BE2C (cell line): ENCODE results near the gene GPR153.

Experiments
- DNase-seq: peaks from one replicate; pipeline ENCODE4 v3.0.0-alpha.2; 2020
- H3K27me3 ChIP-seq: fragments of 250-450 bp; sonication (Bioruptor Pico); 2 replicates; pipeline ENCODE4 v1.5.1; 2020; ENCODE audit warnings: mild to moderate bottlenecking
- H3K36me3 ChIP-seq: fragments of 250-450 bp; sonication (Bioruptor Pico); 2 replicates; pipeline ENCODE4 v1.5.1; 2020; ENCODE audit warnings: mild to moderate bottlenecking
- H3K4me1 ChIP-seq: fragments of 250-450 bp; sonication (Bioruptor Pico); 2 replicates; pipeline ENCODE4 v1.5.1; 2020
- H3K4me3 ChIP-seq: 2 replicates; pipeline ENCODE4 v1.5.1; 2011; ENCODE audit warnings: low read depth, low read length
- H3K9me3 ChIP-seq: fragments of 250-450 bp; sonication (Bioruptor Pico); 2 replicates; pipeline ENCODE4 v1.5.1; 2020
- CTCF ChIP-seq: IDR thresholded peaks from 2 replicates; pipeline ENCODE4 v1.5.1; 2012; ENCODE audit warnings: mild to moderate bottlenecking, low read depth, low read length

Gene GPR153

GRCh38 chr1:6262555-6263420 is 1.9 kb upstream of the GPR153 start:
- Histone ChIP-seq H3K27me3 (no peaks in the 10 kb centered on the region), H3K4me1 (no peaks in the 10 kb centered on the region), H3K4me3 (no peak overlapping the region), H3K36me3 (no peaks in the 10 kb centered on the region), H3K9me3 (no peaks in the 10 kb centered on the region)
- no peak for TF ChIP-seq CTCF
- no peak for DNase-seq

GRCh38 chr1:6261615-6261995 is 707 bp upstream of the GPR153 start:
- H3K4me1 ChIP-seq, result no peaks in the 10 kb centered on the region
- no peaks in the 10 kb centered on the region for H3K36me3 ChIP-seq
- DNase-seq, result no peak
- H3K4me3 ChIP-seq, result no peak overlapping the region; the same call in 1 of the 2 replicates
- no peak for TF ChIP-seq CTCF
- no peaks in the 10 kb centered on the region for H3K9me3 ChIP-seq
- no peaks in the 10 kb centered on the region for H3K27me3 ChIP-seq

GRCh38 chr1:6260433-6260934 is 414 bp downstream of the GPR153 start:
- no peak for DNase-seq
- no peaks in the 10 kb centered on the region for H3K36me3 ChIP-seq
- H3K9me3 ChIP-seq, result no peaks in the 10 kb centered on the region
- peak overlapping the region; percentile 44 for H3K4me3 ChIP-seq
- no peak for TF ChIP-seq CTCF
- no peaks in the 10 kb centered on the region for H3K27me3 ChIP-seq
- H3K4me1 ChIP-seq, result no peaks in the 10 kb centered on the region

- Histone ChIP-seq H3K4me1 (no peaks in the 10 kb centered on the region), H3K27me3 (no peaks in the 10 kb centered on the region), H3K4me3 (peak overlapping the region; percentile 44; the same call in 1 of the 2 replicates), H3K9me3 (no peaks in the 10 kb centered on the region), H3K36me3 (no peaks in the 10 kb centered on the region)
- TF ChIP-seq CTCF, result no peak
- peak; percentile 66 for DNase-seq
Measured at GRCh38 chr1:6259491-6260362, 1.2 kb downstream of the GPR153 start.

- Histone ChIP-seq H3K4me1 (no peaks in the 10 kb centered on the region), H3K27me3 (no peaks in the 10 kb centered on the region), H3K4me3 (no peak overlapping the region), H3K9me3 (no peaks in the 10 kb centered on the region), H3K36me3 (no peaks in the 10 kb centered on the region)
- DNase-seq, result no peak
- no peak for TF ChIP-seq CTCF
Measured at GRCh38 chr1:6258675-6259074, 2.2 kb downstream of the GPR153 start.
